ENCODE results near the gene ARHGEF19. TPM values are rescaled to one million over a fixed set of nuclear protein-coding genes. Genes with fewer than 3 reads are reported as not detected.
"Not testable (repeated sequence)": the region's sequence is repeated elsewhere in the genome, so short reads cannot be mapped to it uniquely, and the experiment has no call there.

ARHGEF19 gene
- polyA plus RNA-seq, 1 donor: 4.3 TPM

DNA sequence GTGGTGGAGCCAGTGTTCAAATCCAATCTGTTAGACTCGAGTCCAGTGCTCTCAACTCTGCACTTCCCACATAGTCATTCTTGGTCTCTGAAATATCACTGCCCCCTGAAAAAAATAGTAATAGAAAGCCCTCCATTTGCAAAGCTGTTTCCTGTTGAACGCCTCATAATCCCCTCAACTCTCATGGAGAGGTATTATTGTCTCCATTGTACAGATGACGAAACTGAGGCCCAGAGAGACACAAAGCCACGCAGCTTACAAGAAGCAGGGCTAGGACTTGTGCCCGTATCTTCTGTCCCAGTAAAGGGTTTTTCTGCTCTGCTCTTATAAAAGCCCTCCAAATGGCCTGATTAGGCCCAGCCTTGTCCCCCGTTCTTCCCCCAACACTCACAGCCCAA is 6.2 kb upstream of the ARHGEF19 start:
- no peak for DNase-seq

DNA sequence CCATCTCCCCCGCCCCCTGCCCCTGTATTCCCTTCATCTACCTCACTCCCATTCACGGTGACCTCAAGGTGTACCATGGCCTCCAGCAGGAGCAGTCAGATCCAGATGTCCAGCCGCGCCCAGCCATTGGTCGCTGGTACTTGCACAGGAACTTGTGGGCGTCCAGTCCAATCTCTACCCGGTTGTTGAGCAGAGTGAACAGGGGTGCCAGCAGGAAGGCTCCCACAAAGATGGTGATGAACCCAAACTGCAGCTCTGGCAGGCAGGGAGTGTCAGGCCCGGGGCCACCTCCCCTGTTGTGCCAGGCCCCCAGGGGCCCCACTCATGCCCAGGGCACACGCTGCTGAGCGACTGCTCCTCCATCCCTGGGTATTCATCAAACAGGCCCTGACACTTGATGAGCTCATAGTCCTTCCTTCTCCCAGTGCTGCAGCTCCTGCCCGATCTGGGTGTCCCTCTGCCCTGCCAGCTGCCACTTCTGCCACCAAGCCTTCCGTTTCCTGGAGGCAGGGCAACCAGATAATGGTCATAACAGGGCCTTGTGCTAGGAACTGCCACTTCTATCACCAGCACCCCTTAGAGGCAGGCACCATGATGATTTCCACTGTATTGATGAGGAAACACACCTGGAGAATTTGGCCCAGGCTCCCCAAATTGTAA is 5.7 kb upstream of the ARHGEF19 start:
- DNase-seq: no peak

GRCh38 chr1:16217061-16217785 is 4.8 kb upstream of the ARHGEF19 start:
- DNase-seq: peak; percentile 95

GRCh38 chr1:16215882-16216753 is 3.7 kb upstream of the ARHGEF19 start:
- DNase-seq: peak; percentile 87

GRCh38 chr1:16215240-16215639 is 2.8 kb upstream of the ARHGEF19 start:
- DNase-seq: not testable (repeated sequence)

GRCh38 chr1:16213544-16213943 is 1.1 kb upstream of the ARHGEF19 start:
- DNase-seq: not testable (repeated sequence)

GRCh38 chr1:16213013-16213412 is 561 bp upstream of the ARHGEF19 start:
- no peak for DNase-seq

DNA sequence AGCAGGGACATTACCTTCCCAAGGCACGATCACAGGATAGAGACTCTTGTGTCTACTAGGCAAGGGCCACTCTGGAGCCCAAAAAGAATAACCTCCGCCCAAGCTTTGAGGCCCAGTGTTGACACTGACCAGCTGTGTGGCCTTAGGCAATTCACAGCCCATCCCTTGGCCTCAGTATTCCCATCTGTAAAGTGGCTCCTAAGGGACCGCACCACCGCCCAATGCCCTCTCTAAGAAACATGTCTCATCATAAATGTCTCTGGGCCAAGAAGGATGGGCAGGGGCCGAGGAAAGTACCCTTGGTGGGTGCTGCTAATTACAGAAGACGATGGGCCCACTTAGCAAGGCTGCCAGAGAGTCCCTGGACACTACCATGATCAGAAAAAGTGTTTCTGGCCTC is 628 bp downstream of the ARHGEF19 start:
- no peak for DNase-seq

DNA sequence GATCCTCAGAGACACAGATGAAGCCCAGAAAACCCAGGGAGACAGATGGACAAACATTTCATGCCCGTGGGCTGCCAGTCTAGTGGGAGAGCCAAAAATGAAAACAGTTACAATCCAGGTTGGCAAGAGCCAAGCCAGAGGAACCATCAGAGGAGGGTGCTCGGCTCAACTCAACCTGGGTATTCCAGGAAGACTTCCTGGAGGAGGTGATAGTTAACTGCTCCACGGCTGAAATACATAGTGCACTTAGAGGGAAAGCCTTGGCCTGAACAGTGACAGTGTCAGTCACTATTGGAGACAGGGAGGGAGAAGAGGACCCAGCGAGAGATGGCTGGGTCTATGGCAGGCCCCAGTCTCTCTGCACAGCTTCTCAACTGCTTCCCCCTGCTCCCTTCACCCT is 1.9 kb downstream of the ARHGEF19 start:
- no peak for DNase-seq

- DNase-seq: no peak
These were observed 2.5 kb downstream of the ARHGEF19 start for GRCh38 chr1:16209847-16210407.

DNA sequence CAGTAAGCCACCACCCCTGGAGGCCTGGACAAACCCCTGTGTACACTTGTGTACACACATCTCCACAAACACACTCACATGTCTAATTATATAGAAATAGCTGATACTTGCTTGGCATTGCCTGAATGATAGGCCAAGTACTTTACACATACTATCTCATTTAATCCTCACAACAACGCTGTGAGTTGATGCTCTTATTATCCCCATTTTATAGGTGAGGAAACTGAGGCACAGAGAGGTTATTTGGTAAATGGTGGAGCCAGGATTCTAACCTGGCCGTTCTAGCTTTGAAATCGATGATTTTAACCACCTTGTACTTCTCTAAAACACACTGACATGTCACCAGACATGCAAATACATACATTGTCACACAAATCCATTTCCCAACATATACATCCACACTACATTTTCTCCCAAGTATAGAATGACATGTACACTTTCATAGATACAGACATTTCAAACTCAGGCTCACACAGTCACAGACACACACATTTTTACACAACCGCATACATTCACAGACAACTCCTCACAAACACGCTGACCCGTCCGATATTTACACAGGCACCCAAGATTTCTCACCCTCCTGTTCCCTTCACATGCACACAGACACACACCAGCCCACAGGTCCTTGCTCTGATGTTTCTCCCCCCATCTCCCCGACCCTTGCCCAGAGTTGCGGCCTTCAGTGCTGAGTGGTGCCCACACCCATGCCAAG is 3.2 kb downstream of the ARHGEF19 start:
- DNase-seq: no peak

GRCh38 chr1:16208270-16208987 is 4.0 kb downstream of the ARHGEF19 start:
- no peak for DNase-seq

- no peak for DNase-seq
These were observed 4.9 kb downstream of the ARHGEF19 start for GRCh38 chr1:16207318-16208269.

DNA sequence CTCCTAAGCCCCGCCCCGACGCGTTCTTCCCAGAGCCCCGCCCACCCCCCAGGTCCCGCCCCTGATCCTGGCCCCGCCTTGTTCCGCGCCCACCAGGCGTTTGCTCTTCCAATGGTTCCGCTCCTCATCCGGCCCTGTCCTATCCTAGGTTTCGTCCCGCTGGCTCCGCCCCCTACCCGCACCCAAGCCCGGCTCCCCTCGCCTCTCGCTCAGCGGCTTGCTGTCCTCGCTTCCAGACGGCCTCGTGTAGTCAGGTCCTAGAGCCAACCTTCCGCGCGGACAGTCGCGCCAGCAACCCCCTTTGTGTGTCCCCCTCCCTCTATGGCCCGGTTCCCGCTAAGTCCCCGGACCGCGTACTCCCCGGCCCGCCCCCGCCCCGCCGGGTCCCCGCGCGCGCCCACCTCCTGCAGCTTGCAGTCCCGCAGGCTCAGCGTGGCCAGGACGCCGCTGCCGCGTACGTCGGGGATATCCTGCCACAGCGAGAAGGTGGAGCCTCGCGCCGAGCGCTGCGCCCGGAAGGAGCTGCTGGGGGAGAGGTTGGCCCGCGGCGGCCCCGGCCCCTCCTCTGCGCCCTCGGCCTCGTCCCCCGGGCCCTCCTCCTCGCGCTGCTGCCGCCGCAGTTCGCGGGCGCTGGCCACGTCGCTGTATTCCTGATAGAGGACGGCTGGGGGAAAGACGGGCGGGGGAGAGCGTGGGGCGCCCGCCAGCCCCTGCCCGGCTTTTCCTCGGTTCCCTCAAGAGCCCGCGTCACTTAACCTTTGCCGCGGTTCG is 5.7 kb downstream of the ARHGEF19 start:
- peak; percentile 97 for DNase-seq

- no peak for DNase-seq
These were observed 6.4 kb downstream of the ARHGEF19 start for GRCh38 chr1:16205891-16206546.

DNA sequence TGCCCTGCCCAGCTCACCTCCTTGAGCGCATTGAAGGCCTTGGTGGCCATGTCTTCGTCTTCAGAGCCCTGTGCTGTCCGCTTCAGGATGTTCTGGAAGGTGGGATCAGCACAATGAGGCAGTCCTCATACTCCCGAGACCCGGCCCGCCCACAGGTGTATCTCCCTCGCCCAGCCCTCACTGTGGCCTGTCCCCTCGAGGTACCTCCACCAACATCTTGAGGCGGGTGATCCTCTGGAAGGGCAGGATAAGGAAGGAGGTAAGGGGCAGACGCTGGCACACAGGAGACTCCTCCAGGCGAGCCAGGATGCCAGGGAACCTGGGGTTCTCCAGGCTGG is 7.1 kb downstream of the ARHGEF19 start:
- no peak for DNase-seq

- DNase-seq: no peak
These were observed 7.7 kb downstream of the ARHGEF19 start for GRCh38 chr1:16204634-16205333.

DNA sequence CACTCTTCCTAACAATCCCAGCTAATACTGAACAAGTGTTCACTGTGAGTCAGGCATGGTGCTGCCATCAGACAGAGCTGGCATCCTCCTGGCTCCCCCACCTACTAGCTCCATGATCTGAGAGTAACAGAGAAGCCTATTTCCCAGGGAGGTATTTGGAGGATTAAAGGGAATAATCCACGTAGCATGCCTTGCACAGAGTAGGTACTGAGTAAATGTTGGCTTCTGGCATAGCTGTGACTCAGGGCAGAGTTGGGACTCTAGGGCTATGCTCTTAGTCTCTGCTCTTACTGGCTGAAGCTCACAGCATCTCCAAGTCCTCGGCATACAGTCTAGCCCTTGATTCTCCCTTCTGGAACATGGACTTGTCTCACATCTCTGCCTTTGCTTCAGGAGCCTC is 8.2 kb downstream of the ARHGEF19 start:
- DNase-seq: no peak

GRCh38 chr1:16203550-16203949 is 8.9 kb downstream of the ARHGEF19 start:
- no peak for DNase-seq
